Activated CD4-positive, CD25-positive, alpha-beta regulatory T cell treated with anti-CD3 and anti-CD28 coated beads, Interleukin-2, amount 50 U/mL, for 16 hours (primary cell): ENCODE results near the gene TNKS2.

ENCODE experiments used
- DNase-seq: peaks from one replicate; pipeline ENCODE4 v3.0.0-alpha.2; 2020; ENCODE audit warnings: low read depth, low spot score

The TNKS2 gene

GRCh38 chr10:91908337-91909116 is 110.3 kb downstream of the TNKS2 start:
- DNase-seq: peak; percentile 34

- no peak for DNase-seq
Observed at GRCh38 chr10:91909117-91909677, 111.0 kb downstream of the TNKS2 start, which contains the start of gene FGFBP3. Gene FGFBP3 (minus strand): TSS chr10:91909486. CDS start chr10:91908969, 517 bp downstream.

GRCh38 chr10:91910467-91910866 is 112.2 kb downstream of the TNKS2 start:
- no peak for DNase-seq
